ENCODE results near the gene MAST2. TPM values are rescaled to one million over a fixed set of nuclear protein-coding genes. Genes with fewer than 3 reads are reported as not detected.

Gene MAST2
- total RNA-seq, 2 donors from 2014 or later = 44.5 to 52.1 TPM

DNA sequence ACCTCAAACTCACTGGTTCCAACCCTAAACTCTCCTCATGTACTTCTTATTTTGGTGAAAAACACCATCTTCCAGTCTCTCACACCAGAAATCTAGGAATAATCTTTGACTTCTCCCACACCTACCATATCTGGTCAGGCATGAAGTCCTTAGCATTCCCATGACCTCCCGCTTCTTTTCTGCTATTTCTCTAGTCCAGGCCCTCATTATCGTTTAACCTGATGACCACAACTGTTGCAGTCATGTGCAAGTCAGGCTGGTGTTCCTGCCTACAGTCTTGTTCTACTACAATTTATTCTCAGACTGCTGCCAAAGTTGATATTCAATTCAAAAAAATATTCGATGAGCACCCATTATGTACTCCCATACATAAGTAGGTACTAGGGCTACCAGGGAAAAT lies 257.7 kb downstream of the MAST2 start:
- H3K36me3 ChIP-seq = peaks cover 43% of the 10 kb centered on the region
- DNase-seq (ENCODE audit: low spot score) = no peak
- H3K27me3 ChIP-seq = no peaks in the 10 kb centered on the region
- TF ChIP-seq, protein P1, sequence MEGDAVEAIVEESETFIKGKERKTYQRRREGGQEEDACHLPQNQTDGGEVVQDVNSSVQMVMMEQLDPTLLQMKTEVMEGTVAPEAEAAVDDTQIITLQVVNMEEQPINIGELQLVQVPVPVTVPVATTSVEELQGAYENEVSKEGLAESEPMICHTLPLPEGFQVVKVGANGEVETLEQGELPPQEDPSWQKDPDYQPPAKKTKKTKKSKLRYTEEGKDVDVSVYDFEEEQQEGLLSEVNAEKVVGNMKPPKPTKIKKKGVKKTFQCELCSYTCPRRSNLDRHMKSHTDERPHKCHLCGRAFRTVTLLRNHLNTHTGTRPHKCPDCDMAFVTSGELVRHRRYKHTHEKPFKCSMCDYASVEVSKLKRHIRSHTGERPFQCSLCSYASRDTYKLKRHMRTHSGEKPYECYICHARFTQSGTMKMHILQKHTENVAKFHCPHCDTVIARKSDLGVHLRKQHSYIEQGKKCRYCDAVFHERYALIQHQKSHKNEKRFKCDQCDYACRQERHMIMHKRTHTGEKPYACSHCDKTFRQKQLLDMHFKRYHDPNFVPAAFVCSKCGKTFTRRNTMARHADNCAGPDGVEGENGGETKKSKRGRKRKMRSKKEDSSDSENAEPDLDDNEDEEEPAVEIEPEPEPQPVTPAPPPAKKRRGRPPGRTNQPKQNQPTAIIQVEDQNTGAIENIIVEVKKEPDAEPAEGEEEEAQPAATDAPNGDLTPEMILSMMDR (IDR thresholded peaks at IDR 0.05) = no peak
- no peaks in the 10 kb centered on the region for H3K4me1 ChIP-seq
- no peak overlapping the region for H3K27ac ChIP-seq
- no peak overlapping the region for H3K4me3 ChIP-seq
- H3K9me3 ChIP-seq = no peaks in the 10 kb centered on the region

- Histone ChIP-seq H3K36me3 (peaks cover 42% of the 10 kb centered on the region), H3K9me3 (no peaks in the 10 kb centered on the region), H3K4me1 (no peaks in the 10 kb centered on the region), H3K27me3 (no peaks in the 10 kb centered on the region), H3K27ac (no peak overlapping the region), H3K4me3 (no peak overlapping the region)
- DNase-seq (ENCODE audit: low spot score) = no peak
- TF ChIP-seq, protein P1 (IDR thresholded peaks at IDR 0.05) = no peak
Measured at GRCh38 chr1:46062651-46063319, 259.4 kb downstream of the MAST2 start.

DNA sequence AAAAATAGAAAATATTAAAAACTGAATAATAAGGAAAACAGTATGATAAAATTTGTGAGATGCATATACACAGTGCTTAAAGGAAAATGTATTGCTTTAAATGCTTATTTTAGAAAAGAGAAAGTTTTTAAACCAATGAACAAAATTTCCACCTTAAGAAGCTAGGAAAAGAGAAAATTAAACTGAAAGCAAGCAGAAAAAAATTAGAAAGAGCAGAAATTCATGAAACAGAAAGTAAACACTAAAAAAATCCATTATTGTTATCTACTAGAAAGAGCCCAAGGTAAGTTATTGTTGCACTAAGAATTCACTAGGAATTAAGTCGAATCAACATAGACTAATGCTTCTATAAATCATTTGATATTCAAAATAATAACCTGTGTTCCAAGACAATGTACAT lies 261.3 kb downstream of the MAST2 start:
- Histone ChIP-seq H3K27ac (no peak overlapping the region), H3K4me3 (no peak overlapping the region), H3K27me3 (no peaks in the 10 kb centered on the region), H3K9me3 (no peaks in the 10 kb centered on the region), H3K4me1 (no peaks in the 10 kb centered on the region), H3K36me3 (peaks cover 27% of the 10 kb centered on the region)
- TF ChIP-seq, protein P1 (IDR thresholded peaks at IDR 0.05) = no peak
- no peak for DNase-seq (ENCODE audit: low spot score)

GRCh38 chr1:46065405-46065804 lies 262.0 kb downstream of the MAST2 start:
- H3K4me3 ChIP-seq = no peak overlapping the region
- H3K27ac ChIP-seq = no peak overlapping the region
- no peaks in the 10 kb centered on the region for H3K4me1 ChIP-seq
- TF ChIP-seq, protein P1 (IDR thresholded peaks at IDR 0.05) = no peak
- H3K9me3 ChIP-seq = no peaks in the 10 kb centered on the region
- H3K27me3 ChIP-seq = no peaks in the 10 kb centered on the region
- H3K36me3 ChIP-seq = peaks cover 22% of the 10 kb centered on the region
- no peak for DNase-seq (ENCODE audit: low spot score)

- no peak for DNase-seq (ENCODE audit: low spot score)
- Histone ChIP-seq H3K36me3 (peaks cover 4% of the 10 kb centered on the region), H3K4me3 (no peak overlapping the region), H3K9me3 (no peaks in the 10 kb centered on the region), H3K4me1 (no peaks in the 10 kb centered on the region), H3K27ac (no peak overlapping the region), H3K27me3 (no peaks in the 10 kb centered on the region)
- TF ChIP-seq, protein P1 (IDR thresholded peaks at IDR 0.05) = no peak
Measured at GRCh38 chr1:46067652-46068051, 264.2 kb downstream of the MAST2 start.

DNA sequence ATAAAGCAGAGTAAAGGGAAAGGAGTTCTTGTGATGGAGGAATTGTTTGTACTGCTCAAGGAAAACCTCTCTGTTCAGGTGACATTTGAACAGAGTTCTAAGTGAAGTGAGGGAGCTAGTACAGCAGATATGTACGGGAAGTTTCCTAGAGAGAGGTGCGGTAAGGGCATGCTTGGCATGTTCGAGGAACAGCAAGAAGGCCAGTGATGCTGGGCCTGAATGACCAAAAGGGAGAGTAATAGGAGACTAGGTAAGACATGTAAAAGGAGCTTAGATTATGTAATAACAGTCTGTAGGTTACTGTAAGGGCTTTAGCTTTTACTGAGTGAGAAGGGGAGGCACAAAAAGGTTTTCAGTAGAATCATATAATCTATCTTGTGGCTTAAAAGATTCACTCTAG lies 265.1 kb downstream of the MAST2 start:
- no peaks in the 10 kb centered on the region for H3K4me1 ChIP-seq
- no peak overlapping the region for H3K27ac ChIP-seq
- H3K4me3 ChIP-seq = no peak overlapping the region
- H3K9me3 ChIP-seq = no peaks in the 10 kb centered on the region
- DNase-seq (ENCODE audit: low spot score) = no peak
- TF ChIP-seq, protein P1 (IDR thresholded peaks at IDR 0.05) = no peak
- no peaks in the 10 kb centered on the region for H3K27me3 ChIP-seq
- peaks cover 3% of the 10 kb centered on the region for H3K36me3 ChIP-seq

Measured in right atrium auricular region (tissue), 2 donors.